Right cardiac atrium (tissue), 5 donors: Measurements from ENCODE around the gene OR13C4. TPM values are rescaled to one million over a fixed set of nuclear protein-coding genes. Genes with fewer than 3 reads are reported as not detected.
A peak's percentile ranks its signal among the peaks of the same experiment; 100 is the strongest.
"Not testable (repeated sequence)": the region's sequence is repeated elsewhere in the genome, so short reads cannot be mapped to it uniquely, and the experiment has no call there.

Experiments used
- ATAC-seq, 2 donors: fragments of 200-7000 bp; cut with Tn5 transposase; one replicate each; pipeline versions ENCODE4 v1.8.0 to v1.9.1; 2020; ENCODE audit warnings: moderate library complexity in 2 of 2, mild to moderate bottlenecking in 1 of 2
- DNase-seq, 3 donors: peaks; one replicate each; pipeline ENCODE4 v3.0.0-alpha.2; 2020
- H3K27ac ChIP-seq: one replicate; pipeline ENCODE4 v1.5.1; 2013; ENCODE audit warnings: mild to moderate bottlenecking, low read length, control low read depth, moderate library complexity
- H3K27me3 ChIP-seq: one replicate; pipeline ENCODE4 v1.6.1; 2013; ENCODE audit not compliant: control insufficient read depth, insufficient read depth
- H3K4me1 ChIP-seq: one replicate; pipeline ENCODE4 v1.6.1; 2013; ENCODE audit warnings: low read length; ENCODE audit not compliant: control insufficient read depth, insufficient read depth
- H3K4me3 ChIP-seq: one replicate; pipeline ENCODE4 v1.5.1; 2013; ENCODE audit warnings: low read length, control low read depth
- H3K9me3 ChIP-seq: one replicate; pipeline ENCODE4 v1.6.1; 2013; ENCODE audit warnings: low read length; ENCODE audit not compliant: control insufficient read depth
- WGBS: extraction: QIAGEN DNeasy Blood & Tissue Kit; methylation state at CpG from one replicate; pipeline ENCODE4 v1.1.7; 2013; 5-methylcytosine and 5-hydroxymethylcytosine counted together
- intact Hi-C, 4 donors: fragments of 100-400 bp; cut with DNase I; formaldehyde crosslinking; loops; one replicate each; pipeline versions ENCODE4 v1.11.0 to v1.14.0; 2022 to 2023
- polyA plus RNA-seq: library from polyadenylated mRNA; stranded (reverse); fragments of 200-250 nt; gene quantifications from one replicate; pipeline ENCODE4 v1.2.3, GENCODE V29; 2013
- total RNA-seq, 4 donors: library from RNA; stranded (reverse); fragmentation: NEBNext Ultra II Directional; extraction: Animal tissue kit (Norgen Biotek cat#: 25700); gene quantifications; one replicate each; pipeline ENCODE4 v1.2.1, GENCODE V29; 2021
- donor health status: healthy with polysubstance abuse.
- donor health status: DM: no; HTN: yes; CAD: no.
- donor health status: DM: no; HTN: no; CAD: no.
- donor health status: DM: no; HTN: yes; CAD: no; lungs with severe emphysema.
- donor health status: DM: yes; HTN: yes; CAD: no.

The OR13C4 gene
- total and polyA plus RNA-seq, 5 donors, result not detected

DNA sequence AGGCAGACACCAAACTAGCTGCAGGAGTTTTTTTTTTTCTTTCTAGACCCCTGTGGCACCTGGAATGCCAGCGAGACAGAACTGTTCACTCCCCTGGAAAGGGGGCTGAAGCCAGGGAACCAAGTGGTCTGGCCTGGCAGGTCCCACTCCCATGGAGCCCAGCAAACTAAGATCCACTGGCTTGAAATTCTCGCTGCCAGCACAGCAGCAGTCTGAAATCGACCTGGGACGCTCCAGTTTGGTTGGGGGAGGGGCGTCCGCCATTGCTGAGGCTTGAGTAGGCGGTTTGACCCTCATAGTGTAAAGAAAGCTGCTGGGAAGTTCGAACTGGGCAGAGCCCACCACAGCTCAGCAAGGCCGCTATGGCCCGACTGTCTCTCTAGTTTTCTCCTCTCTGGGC, 6.8 kb downstream of the OR13C4 start:
- H3K4me3 ChIP-seq, intact Hi-C loops, H3K27me3 ChIP-seq, H3K27ac ChIP-seq, H3K9me3 ChIP-seq, H3K4me1 ChIP-seq, ATAC-seq: not testable (repeated sequence)
- WGBS, result 85% methylated on average over 10 of the region's 10 CpGs
- DNase-seq, result peak in 1 of 3 donors; percentile 9

DNA sequence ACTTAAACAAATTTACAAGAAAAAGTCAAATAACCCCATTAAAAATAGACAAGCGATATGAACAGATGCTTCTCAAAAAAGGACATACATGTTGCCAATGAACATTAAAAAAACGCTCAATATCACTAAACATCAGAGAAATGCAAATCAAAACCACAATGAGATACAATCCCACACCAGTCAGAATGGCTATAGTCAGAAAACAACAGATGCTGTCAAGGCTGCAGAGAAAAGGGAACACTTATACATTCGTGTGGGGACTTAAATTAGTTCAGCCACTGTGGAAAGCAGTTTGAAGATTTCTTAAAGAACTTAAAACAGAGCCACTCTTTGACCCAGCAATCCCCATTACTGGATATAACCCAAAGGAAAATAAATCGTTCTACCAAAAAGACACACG, 12.1 kb downstream of the OR13C4 start:
- Histone ChIP-seq H3K27me3 (no peaks in the 10 kb centered on the region), H3K4me3 (no peak overlapping the region), H3K9me3 (no peaks in the 10 kb centered on the region), H3K27ac (no peak overlapping the region), H3K4me1 (no peaks in the 10 kb centered on the region)
- DNase-seq (no peak), ATAC-seq (no peak)
- WGBS, result 70% methylated on average over 5 of the region's 5 CpGs
- intact Hi-C loops, result no loop called here

- Histone ChIP-seq H3K27me3 (no peaks in the 10 kb centered on the region), H3K4me1 (no peaks in the 10 kb centered on the region)
- no peak for ATAC-seq
These were observed 20.4 kb downstream of the OR13C4 start for GRCh38 chr9:104506565-104506964.

DNA sequence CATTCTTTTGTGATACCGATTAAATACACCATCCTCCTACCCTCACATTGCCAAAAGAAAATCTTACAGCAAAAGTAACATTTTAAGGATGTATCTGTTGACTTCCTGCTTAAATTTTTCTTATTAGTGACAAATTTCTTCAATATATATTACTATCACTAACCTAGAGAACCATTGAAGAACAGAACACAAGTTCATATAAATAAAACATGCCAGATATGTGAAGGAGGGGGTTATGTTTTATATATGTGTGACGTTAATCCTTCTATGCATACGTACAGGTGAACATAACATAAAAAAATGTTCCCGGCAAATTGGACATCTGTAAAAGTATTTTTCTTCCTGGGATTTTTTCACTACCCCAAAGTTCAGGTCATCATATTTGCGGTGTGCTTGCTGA, 23.0 kb downstream of the OR13C4 start, which contains the start of gene OR13F1:
Gene OR13F1 (plus strand): TSS at position 301 of the 400 bp plus-strand sequence. CDS start 0 bp downstream, at position 301.
- Histone ChIP-seq H3K4me1 (no peaks in the 10 kb centered on the region), H3K4me3 (no peak within 1 kb of the TSS), H3K27me3 (no peaks in the 10 kb centered on the region), H3K9me3 (no peaks in the 10 kb centered on the region), H3K27ac (no peak within 1 kb of the TSS)
- DNase-seq (no peak), ATAC-seq (no peak)
- intact Hi-C loops, result no loop called here
- WGBS, result 89% methylated on average over 5 of the region's 5 CpGs

More at GRCh38 chr9:104506565-104506964, 20.4 kb downstream of the OR13C4 start:
- intact Hi-C loops, result no loop called here
- Histone ChIP-seq H3K9me3 (no peaks in the 10 kb centered on the region), H3K4me3 (no peak overlapping the region), H3K27ac (no peak overlapping the region)
- no peak for DNase-seq

DNA sequence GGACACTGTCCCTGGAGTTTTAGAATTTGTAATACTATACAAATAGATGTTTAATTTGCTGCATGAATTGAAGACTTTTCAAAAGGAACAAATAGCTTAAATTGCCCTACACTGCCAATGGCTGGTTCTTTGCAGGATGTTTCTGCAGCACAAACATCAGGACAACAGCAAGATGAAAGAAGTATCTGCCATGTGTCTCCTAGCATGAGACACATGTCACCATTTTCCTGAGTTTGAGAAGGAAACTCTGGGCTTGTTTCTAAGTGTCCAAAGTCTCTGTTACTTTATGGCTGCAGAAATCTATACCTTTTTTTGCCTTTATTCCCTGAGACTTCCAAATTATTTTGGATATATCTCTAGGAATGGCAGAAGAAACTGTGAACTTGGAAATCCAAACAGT, 23.6 kb downstream of the OR13C4 start:
- intact Hi-C loops, result no loop called here
- no peak for DNase-seq

DNA sequence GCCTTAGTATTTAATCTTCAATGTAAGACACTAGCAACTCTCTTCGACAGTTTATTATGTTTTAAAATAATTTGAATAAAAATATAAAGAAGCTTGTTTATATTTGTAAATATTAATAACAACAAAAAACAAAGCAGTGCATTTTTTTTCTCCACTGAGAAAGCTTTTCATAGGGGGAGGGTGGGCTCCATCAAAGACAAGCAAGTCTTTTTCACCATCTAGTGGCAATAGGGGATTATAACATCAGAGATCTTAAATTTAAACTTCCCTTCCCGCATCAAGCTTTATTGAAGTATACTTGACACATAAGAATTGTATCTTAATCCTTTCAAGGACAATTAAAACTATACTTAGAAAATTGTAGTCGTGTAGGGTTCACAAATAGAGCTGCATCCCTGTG, 32.2 kb downstream of the OR13C4 start:
- 30% methylated on average over 3 of the region's 3 CpGs for WGBS
- no peak for DNase-seq
- Histone ChIP-seq H3K27ac (no peak overlapping the region), H3K9me3 (no peaks in the 10 kb centered on the region), H3K27me3 (no peaks in the 10 kb centered on the region), H3K4me1 (no peaks in the 10 kb centered on the region), H3K4me3 (no peak overlapping the region)
- intact Hi-C loops, result no loop called here
- ATAC-seq, result no peak

More for the DNA sequence above, 23.6 kb downstream of the OR13C4 start:
- no peaks in the 10 kb centered on the region for H3K27me3 ChIP-seq
- no peak overlapping the region for H3K27ac ChIP-seq
- ATAC-seq, result no peak
- H3K4me1 ChIP-seq, result no peaks in the 10 kb centered on the region
- H3K9me3 ChIP-seq, result no peaks in the 10 kb centered on the region
- no peak overlapping the region for H3K4me3 ChIP-seq

DNA sequence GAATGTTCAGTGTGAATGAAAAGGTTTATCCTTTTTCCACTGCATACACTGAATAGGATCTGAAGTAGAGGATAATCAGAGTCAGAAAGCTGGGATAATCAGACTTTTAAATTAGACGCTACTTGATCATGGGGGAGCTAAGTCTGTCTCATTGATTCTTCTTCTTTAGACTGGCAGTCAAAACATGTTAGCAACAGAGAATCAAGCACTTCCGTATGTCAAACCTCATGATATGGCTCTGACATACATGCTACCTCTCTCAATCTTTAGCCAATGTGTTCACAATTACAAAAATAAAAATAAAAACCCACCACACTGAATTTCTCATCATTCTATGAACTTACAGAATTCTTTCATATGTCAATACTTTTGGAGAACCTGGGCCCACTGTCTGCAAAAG, 42.0 kb downstream of the OR13C4 start:
- ATAC-seq (no peak), DNase-seq (no peak)
- no peaks in the 10 kb centered on the region for H3K27me3 ChIP-seq
- WGBS, result 91% methylated on average over 2 of the region's 2 CpGs
- intact Hi-C loops, result no loop called here
- H3K9me3 ChIP-seq, result no peaks in the 10 kb centered on the region
- no peak overlapping the region for H3K27ac ChIP-seq
- H3K4me3 ChIP-seq, result no peak overlapping the region
- no peaks in the 10 kb centered on the region for H3K4me1 ChIP-seq

DNA sequence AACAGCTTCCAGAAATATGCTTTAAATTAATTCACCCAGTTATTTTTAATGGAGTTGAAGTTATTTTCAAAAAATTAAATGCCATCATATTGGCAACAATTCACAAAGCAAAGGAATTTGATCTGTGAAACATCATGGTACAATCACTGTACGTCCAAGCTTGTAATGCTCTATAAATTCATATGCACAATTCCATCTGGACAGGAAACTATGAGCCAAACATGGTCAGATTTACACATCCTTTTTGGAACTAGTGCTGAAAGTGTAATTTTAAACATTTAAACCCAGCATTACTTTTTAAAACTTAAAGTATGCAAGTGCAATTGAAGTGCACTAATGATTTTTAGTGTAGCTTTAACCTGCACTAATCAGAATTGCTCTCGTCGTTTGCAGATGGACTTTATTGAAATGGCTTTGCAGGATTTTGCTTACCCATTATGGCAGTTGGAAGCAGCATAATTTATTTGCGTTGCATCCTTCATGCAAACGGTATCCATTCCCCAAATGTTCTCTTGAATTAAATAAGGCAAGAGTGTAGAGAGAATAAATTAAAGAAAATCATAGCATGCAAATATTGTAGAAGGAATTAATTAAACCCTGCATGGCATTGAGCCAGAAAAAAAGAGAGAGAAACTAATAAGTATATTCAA, 44.0 kb downstream of the OR13C4 start:
- Histone ChIP-seq H3K9me3 (no peaks in the 10 kb centered on the region), H3K27me3 (no peaks in the 10 kb centered on the region), H3K4me3 (no peak overlapping the region), H3K4me1 (no peaks in the 10 kb centered on the region), H3K27ac (no peak overlapping the region)
- ATAC-seq (no peak), DNase-seq (no peak)
- WGBS, result 67% methylated on average over 5 of the region's 5 CpGs
- intact Hi-C loops, result no loop called here

Other genes starting within 250 kb of the OR13C4 start
- gene OR13F1, start 22.9 kb downstream of the OR13C4 start, total RNA-seq, result not detected
- gene OR13F1, start 22.9 kb downstream of the OR13C4 start, polyA plus RNA-seq, result not detected
- not detected for gene OR13C3, start 9.6 kb upstream of the OR13C4 start, total RNA-seq
- gene OR13C3, start 9.6 kb upstream of the OR13C4 start, polyA plus RNA-seq, result not detected
- gene OR13C8, start 42.0 kb upstream of the OR13C4 start, total RNA-seq, result not detected
- not detected for gene OR13C8, start 42.0 kb upstream of the OR13C4 start, polyA plus RNA-seq
- not detected for gene OR13C5, start 72.2 kb upstream of the OR13C4 start, total RNA-seq
- not detected for gene OR13C5, start 72.2 kb upstream of the OR13C4 start, polyA plus RNA-seq
- gene OR13C2, start 78.4 kb upstream of the OR13C4 start, total RNA-seq, result not detected
- not detected for gene OR13C2, start 78.4 kb upstream of the OR13C4 start, polyA plus RNA-seq
- gene OR13C9, start 91.0 kb upstream of the OR13C4 start, total RNA-seq, result not detected
- gene OR13C9, start 91.0 kb upstream of the OR13C4 start, polyA plus RNA-seq, result not detected
- not detected for gene OR13D1, start 167.3 kb upstream of the OR13C4 start, total RNA-seq
- not detected for gene OR13D1, start 167.3 kb upstream of the OR13C4 start, polyA plus RNA-seq
- 10 to 100 TPM; 14.3 to 23.0 (median 19.2) TPM for gene NIPSNAP3A, start 220.5 kb upstream of the OR13C4 start, total RNA-seq
- 25.5 TPM for gene NIPSNAP3A, start 220.5 kb upstream of the OR13C4 start, polyA plus RNA-seq
- gene NIPSNAP3B, start 236.9 kb upstream of the OR13C4 start, total RNA-seq, result 10 to 100 TPM; 19.5 to 24.6 (median 20.0) TPM
- gene NIPSNAP3B, start 236.9 kb upstream of the OR13C4 start, polyA plus RNA-seq, result 20.4 TPM